Spinal cord (tissue), 10 donors: ENCODE data around the gene CRYL1. TPM values are rescaled to one million over a fixed set of nuclear protein-coding genes. Genes with fewer than 3 reads are reported as not detected.

Source experiments
- DNase-seq, 6 donors: peaks; one replicate each; pipeline versions ENCODE4 v3.0.0 to v3.0.0-alpha.2; 2013 to 2015; ENCODE audit warnings: low spot score in 6 of 6, low read depth in 4 of 6
- H3K27ac ChIP-seq: one replicate; pipeline ENCODE4 v1.5.1; 2013; ENCODE audit warnings: low read depth, low read length, control low read depth
- H3K27me3 ChIP-seq: one replicate; pipeline ENCODE4 v1.6.1; 2013; ENCODE audit warnings: low read length; ENCODE audit not compliant: control insufficient read depth, insufficient read depth
- H3K36me3 ChIP-seq: one replicate; pipeline ENCODE4 v1.6.1; 2013; ENCODE audit warnings: low read length; ENCODE audit not compliant: control insufficient read depth, insufficient read depth
- H3K4me1 ChIP-seq: one replicate; pipeline ENCODE4 v1.6.1; 2013; ENCODE audit warnings: low read length; ENCODE audit not compliant: control insufficient read depth, insufficient read depth
- H3K4me3 ChIP-seq: one replicate; pipeline ENCODE4 v1.5.1; 2013; ENCODE audit warnings: low read depth, low read length, control low read depth
- H3K9me3 ChIP-seq: one replicate; pipeline ENCODE4 v1.6.1; 2013; ENCODE audit warnings: low read length; ENCODE audit not compliant: control insufficient read depth, insufficient read depth
- WGBS: methylation state at CpG from one replicate; pipeline ENCODE4 v1.1.5; 2013; ENCODE audit warnings: missing lambda C conversion rate; ENCODE audit not compliant: insufficient coverage; 5-methylcytosine and 5-hydroxymethylcytosine counted together
- polyA plus RNA-seq, 2 donors: library from polyadenylated mRNA; unstranded; fragments of 120-200 nt; gene quantifications; one replicate each; pipeline ENCODE4 v1.2.1, GENCODE V29; 2013; ENCODE audit not compliant: insufficient read length in 2 of 2
- total RNA-seq, 2 donors: library from RNA; depleted of rRNA in 1 of 2; stranded (reverse); fragments of 120-200 nt in 1 of 2; fragments of >200 nt in 1 of 2; gene quantifications; one replicate each; pipeline versions ENCODE4 v1.2.3 to v1.2.4, GENCODE V29; 2013 to 2014
- donor health status: healthy.

CRYL1 gene
- total and polyA plus RNA-seq, 4 donors, result 43.9 to 60.0 (median 52.6) TPM

DNA sequence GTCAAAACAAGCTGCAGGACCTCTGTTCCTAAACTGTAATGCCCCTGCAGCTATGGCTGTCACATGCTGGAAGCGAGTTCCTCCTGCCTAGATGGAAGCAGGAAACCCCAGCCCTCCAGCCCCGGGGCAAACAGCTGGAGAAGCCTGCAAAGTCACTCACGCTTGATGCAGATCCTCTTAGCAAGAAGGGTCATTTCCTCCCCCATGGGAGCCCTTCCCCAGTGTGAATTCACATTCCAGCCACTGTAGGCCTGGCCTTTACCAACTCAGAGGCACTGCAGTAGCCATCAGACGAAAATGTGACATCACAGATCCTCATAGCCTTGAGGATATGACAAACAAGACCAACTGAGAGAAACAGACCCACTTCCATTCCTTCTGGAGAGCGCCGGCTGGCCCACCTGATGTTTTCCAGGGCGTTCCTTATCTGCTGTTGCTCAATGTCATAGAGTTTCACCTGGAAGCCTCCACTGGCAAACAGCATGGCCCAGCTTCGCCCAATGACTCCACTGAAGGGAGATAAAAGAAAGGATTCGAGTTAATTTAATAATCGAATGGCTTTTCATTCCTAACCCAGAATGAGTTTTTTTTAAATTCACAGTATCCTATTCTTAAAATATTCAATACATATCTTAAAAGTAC lies 13.5 kb downstream of the CRYL1 start:
- Histone ChIP-seq H3K4me1 (no peaks in the 10 kb centered on the region), H3K4me3 (no peak overlapping the region), H3K27ac (no peak overlapping the region), H3K36me3 (peaks cover 13% of the 10 kb centered on the region), H3K9me3 (no peaks in the 10 kb centered on the region), H3K27me3 (no peaks in the 10 kb centered on the region)
- DNase-seq, result no peak
- 72% methylated on average over 7 of the region's 10 CpGs for WGBS

DNA sequence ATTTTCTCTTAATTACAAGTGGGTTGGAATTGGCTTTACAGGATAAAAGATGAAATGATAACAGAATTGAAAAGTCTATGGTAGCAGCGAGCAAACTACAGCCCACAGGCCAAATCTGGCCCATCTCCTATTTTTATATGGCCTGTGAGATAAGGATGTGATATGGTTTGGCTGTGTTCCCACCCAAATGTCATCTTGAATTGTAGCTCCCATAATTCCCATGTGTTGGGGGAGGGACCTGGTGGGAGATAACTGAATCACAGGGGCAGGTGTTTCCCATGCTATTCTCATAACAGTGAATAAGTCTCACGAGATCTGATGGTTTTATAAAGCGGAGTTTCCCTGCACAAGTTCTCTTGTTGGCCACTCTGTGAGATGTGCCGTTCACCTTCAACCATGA lies 19.0 kb downstream of the CRYL1 start:
- no peak overlapping the region for H3K27ac ChIP-seq
- H3K4me3 ChIP-seq, result no peak overlapping the region
- H3K9me3 ChIP-seq, result no peaks in the 10 kb centered on the region
- peaks cover 7% of the 10 kb centered on the region for H3K36me3 ChIP-seq
- no peak for DNase-seq
- 100% methylated on average over 2 of the region's 4 CpGs for WGBS
- no peaks in the 10 kb centered on the region for H3K27me3 ChIP-seq
- H3K4me1 ChIP-seq, result no peaks in the 10 kb centered on the region

DNA sequence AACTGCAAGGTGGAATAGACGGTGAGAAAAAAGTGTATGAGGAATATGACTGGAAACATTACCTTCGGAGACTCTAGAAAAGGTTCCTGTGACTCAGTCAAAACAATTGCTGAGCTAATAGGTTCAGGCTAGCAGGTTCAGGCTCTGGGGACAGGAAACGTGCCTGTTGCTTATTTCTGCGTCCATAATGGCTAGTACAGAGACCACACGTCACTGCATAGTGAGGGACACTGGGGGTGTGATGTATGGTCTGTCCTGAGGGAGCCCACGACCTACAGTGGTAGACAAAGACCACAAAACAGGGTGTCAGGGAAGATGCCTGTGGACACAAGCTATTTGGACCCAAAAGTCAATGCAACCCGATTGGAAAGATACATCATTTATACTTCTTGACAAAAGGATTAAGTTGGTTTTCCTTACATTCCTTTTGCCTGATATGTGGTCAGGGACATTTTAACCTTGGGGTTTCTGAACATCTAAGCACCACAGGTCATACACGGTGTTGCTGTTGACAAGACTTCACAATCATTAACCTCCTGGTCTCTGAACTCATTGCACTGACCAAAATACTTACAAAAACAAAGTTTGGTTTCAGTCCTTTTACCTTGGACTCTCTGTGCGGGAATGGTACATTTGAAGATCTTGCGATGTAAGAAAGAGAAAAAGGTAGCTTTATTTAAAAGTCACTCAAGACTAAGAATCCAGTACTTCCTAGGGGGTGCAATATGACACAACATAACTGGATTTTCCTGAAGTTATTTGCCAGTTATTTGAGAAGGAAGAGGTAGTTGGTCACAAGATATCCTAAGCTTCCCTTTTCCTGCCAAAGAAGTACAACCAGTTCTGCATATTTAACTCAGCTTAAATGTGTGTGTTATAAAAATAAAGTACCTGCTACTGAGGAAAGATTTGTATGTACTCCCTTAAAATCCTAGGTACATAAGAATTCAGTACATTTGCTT lies 20.0 kb downstream of the CRYL1 start:
- H3K36me3 ChIP-seq, result no peaks in the 10 kb centered on the region
- no peaks in the 10 kb centered on the region for H3K4me1 ChIP-seq
- no peak overlapping the region for H3K27ac ChIP-seq
- no peaks in the 10 kb centered on the region for H3K9me3 ChIP-seq
- no peak for DNase-seq
- H3K27me3 ChIP-seq, result no peaks in the 10 kb centered on the region
- 81% methylated on average over 7 of the region's 10 CpGs for WGBS
- H3K4me3 ChIP-seq, result no peak overlapping the region

DNA sequence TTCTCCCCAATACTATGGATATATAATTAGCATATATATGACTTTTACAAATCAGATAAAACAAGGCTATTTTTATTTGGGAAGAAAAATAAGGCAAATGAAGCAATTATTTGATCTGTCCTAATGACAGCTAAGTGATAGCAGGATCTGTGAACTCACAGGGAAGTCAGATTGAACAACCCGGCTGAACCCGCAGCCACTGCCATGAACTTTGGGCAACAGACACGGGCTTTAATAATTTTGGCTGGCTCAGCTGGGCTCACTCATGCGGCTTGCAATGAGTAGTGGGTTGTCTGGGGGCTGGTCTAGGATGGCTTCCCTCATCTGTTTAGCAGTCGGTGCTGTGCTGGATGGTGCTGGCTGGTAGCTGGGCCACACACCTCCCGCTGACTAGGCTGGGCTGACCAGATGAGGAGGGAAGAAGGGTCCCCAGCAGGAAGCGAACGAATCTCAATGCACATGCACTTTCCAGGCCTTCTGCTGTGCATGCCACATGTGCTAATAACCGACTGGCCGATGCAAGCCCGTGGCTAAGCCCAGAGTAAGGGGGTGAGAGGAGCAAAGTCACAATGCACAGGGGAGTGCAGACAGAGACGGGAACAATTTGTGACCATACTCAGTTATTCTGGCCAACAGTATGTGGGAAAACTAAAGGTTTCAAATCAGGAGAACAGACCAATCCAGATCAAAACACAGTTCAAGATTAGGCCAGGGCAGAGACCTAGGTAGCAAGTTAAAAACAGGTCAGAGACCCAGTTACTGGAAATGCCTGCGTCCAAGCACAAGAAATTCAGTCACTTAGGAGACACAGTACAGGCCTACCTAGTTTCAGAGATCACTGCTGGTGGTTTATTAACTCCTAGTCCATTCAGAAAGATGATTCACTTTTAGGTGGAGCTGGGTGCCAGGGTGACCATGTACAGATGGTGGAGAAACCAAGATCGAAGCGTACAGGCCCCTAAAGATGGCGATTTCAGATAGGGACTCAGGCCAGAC lies 22.3 kb downstream of the CRYL1 start:
- Histone ChIP-seq H3K27ac (no peak overlapping the region), H3K27me3 (no peaks in the 10 kb centered on the region), H3K9me3 (peaks cover 2% of the 10 kb centered on the region), H3K4me3 (no peak overlapping the region), H3K36me3 (no peaks in the 10 kb centered on the region), H3K4me1 (no peaks in the 10 kb centered on the region)
- no peak for DNase-seq
- WGBS, result 86% methylated on average over 16 of the region's 16 CpGs

DNA sequence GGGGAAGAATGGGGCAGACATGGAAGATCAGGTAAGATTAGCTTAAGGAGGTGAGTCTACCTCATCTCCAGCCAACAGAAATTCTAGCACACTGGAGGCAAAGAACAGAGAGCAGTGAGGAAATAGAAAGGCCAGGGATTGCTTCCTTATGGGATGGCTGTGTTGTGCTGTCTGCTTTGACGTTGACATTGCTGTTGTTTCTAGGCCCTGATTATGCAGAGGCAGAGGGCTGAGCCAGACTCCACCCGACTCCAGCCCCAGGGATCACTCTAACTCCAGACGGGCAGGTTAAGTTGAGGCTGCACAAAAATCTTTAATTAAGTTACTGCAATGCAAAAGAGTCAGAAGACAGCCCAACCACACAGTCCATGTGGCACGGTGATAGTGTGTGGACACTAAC lies 24.1 kb downstream of the CRYL1 start:
- no peaks in the 10 kb centered on the region for H3K36me3 ChIP-seq
- no peaks in the 10 kb centered on the region for H3K27me3 ChIP-seq
- no peaks in the 10 kb centered on the region for H3K4me1 ChIP-seq
- no peak for DNase-seq
- H3K9me3 ChIP-seq, result peaks cover 2% of the 10 kb centered on the region
- no peak overlapping the region for H3K27ac ChIP-seq
- 59% methylated on average over 3 of the region's 4 CpGs for WGBS
- no peak overlapping the region for H3K4me3 ChIP-seq

DNA sequence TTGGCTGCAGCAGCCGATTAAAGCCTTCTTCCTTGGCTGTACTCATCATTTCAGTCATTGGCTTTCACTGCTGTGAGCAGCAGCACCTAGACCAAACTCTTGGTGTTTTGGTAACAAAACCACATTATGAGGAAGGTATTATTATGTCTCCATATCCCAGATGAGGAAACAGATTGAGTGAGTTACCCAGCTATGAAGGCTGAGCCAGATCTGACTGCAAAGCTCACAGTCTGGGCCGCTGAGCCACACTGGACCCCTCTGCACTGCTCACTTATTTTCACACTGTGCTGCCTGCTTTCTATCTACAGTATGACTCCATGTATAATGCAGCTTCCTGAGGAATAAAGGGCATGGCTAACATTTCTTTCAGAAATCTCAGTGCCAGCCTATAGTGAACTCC lies 24.5 kb downstream of the CRYL1 start:
- peaks cover 2% of the 10 kb centered on the region for H3K9me3 ChIP-seq
- H3K4me3 ChIP-seq, result no peak overlapping the region
- 100% methylated on average over 1 of the region's 2 CpGs for WGBS
- H3K36me3 ChIP-seq, result no peaks in the 10 kb centered on the region
- no peak for DNase-seq
- H3K4me1 ChIP-seq, result no peaks in the 10 kb centered on the region
- H3K27ac ChIP-seq, result no peak overlapping the region
- H3K27me3 ChIP-seq, result no peaks in the 10 kb centered on the region

DNA sequence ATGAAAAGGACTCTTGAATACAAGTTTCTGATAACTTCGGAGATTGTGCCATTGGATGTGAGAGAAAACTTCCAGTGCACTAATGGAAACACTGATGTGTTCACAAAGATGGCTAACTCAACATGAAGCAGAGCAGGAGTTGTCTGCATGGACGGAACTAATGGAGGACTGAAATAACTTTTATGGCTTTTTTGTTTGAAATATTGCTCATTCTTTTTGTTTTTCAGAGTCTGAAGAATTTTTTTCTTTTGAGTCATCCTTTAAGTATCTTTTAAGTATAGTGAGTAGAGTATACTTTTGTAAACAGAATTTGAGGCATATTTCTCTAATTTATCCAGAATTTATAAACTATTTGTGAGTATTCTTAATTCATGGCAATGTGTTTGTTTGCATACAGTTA lies 25.7 kb downstream of the CRYL1 start:
- Histone ChIP-seq H3K4me1 (no peaks in the 10 kb centered on the region), H3K27ac (no peak overlapping the region), H3K36me3 (no peaks in the 10 kb centered on the region), H3K9me3 (peaks cover 2% of the 10 kb centered on the region), H3K4me3 (no peak overlapping the region), H3K27me3 (no peaks in the 10 kb centered on the region)
- WGBS, result 93% methylated on average over 2 of the region's 2 CpGs
- no peak for DNase-seq

DNA sequence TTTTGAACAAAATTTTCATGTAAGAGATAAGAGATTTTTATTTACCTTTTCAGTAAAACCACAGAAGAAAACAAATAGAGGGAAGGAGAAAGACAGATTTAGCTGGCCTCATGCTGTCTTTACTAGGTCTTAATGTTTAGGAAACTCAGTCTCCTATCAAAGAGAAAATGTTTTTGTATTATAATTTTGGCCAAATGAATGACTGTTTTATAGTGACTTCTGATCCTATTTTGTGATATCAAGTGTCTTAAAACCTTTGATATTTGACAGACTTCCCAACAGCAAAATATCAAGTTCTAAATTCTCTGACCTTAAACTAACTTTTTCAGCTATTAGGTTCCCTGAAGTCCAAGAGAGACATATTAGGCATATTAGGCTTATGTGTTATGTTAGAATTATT lies 27.0 kb downstream of the CRYL1 start:
- peaks cover 2% of the 10 kb centered on the region for H3K9me3 ChIP-seq
- H3K36me3 ChIP-seq, result no peaks in the 10 kb centered on the region
- no peak overlapping the region for H3K27ac ChIP-seq
- H3K4me3 ChIP-seq, result no peak overlapping the region
- no peak for DNase-seq
- H3K27me3 ChIP-seq, result no peaks in the 10 kb centered on the region
- no peaks in the 10 kb centered on the region for H3K4me1 ChIP-seq

DNA sequence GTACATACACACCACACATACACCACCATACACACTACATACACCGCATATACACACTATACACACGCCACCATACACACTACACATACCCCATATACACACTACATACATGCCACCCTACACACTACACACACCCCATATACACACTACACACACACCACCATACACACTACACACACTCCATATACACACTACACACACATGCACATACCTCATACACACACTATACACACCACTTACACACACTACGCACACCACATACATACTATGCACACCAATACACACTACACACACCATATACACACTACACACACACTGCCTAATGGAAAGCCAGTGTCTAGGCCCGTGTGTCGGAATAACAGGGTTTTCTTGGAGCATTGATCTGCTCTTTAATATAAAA lies 27.5 kb downstream of the CRYL1 start:
- Histone ChIP-seq H3K4me3 (no peak overlapping the region), H3K4me1 (no peaks in the 10 kb centered on the region), H3K27ac (no peak overlapping the region), H3K36me3 (no peaks in the 10 kb centered on the region), H3K9me3 (peaks cover 2% of the 10 kb centered on the region), H3K27me3 (no peaks in the 10 kb centered on the region)
- no peak for DNase-seq
- 50% methylated on average over 3 of the region's 5 CpGs for WGBS
